SK-N-SH (cell line): ENCODE data around the gene MYDGF.

Experiments
- CTCF ChIP-seq: fragments of 200-600 bp; sonication (generic); IDR thresholded peaks from 2 replicates; pipeline ENCODE4 v1.6.1; 2017; ENCODE audit warnings: antibody characterized with exemption, mild to moderate bottlenecking, moderate library complexity
- GATA2 ChIP-seq: sonication (generic); formaldehyde crosslinking; IDR thresholded peaks from 2 replicates; pipeline ENCODE4 v1.5.0; 2020; ENCODE audit warnings: mild to moderate bottlenecking, missing genetic modification reagents
- MAX ChIP-seq: IDR thresholded peaks from 2 replicates; pipeline ENCODE4 v1.4.0; 2012; ENCODE audit warnings: low read depth
- MXI1 ChIP-seq: IDR thresholded peaks from 2 replicates; pipeline ENCODE4 v1.6.1; 2012; ENCODE audit warnings: mild to moderate bottlenecking, low read depth, low read length, improper control_type of control experiment
- NFIC ChIP-seq: IDR thresholded peaks from 2 replicates; pipeline ENCODE4 v1.4.0; 2012; ENCODE audit warnings: borderline replicate concordance
- POLR2AphosphoS5 ChIP-seq: IDR thresholded peaks from 2 replicates; pipeline ENCODE4 v1.6.1; 2012; ENCODE audit warnings: low read depth, low read length
- RXRA ChIP-seq: IDR thresholded peaks from 2 replicates; pipeline ENCODE4 v1.4.0; 2012; ENCODE audit warnings: low read depth, mild to moderate bottlenecking, borderline replicate concordance

- TF ChIP-seq MXI1 (no peak), GATA2 (CRISPR knock-in tag) (no peak), POLR2AphosphoS5 (no peak), CTCF (no peak), MAX (no peak), NFIC (no peak), RXRA (no peak)
Measured at GRCh38 chr19:4701557-4701956, 31.4 kb upstream of the MYDGF start.
